ENCODE data around the gene ACTR8.

Gene ACTR8

DNA sequence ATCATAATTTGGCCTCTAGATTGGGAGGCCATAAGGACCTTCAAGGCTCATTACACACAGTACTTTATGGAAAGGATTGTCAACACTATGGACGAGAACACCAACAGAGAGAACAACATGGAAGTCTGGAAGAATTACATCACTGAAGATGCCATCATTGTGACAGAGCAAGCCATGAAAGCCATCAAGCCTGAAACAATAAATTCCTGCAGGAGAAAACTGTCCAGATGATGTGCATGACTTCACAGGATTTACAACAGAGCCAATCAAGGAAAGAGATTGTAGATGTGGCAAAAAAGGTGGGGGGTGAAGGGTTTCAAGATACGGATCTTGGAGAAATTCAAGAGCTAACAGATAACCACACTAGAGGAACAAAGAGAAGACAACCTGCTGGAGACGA, 19.7 kb downstream of the ACTR8 start:
- DNase-seq: no peak

DNA sequence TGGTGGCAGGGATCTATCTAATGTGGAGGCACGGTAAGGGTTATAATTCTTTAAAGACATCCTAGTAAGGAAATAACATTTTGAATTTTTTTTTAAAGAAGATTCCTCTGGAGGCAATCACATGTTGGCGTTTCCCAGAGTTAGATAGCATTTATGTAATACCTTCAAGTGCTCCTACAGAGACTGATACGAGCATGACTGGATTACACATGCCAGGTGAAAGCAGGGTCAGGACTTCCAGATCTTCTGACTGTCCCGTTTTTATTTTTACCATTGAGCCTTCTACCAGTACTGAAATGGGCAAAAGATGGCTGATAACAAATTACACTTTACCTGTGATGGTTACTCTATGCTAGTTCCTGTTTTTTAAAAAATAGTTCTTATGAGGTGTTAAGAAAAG, 21.8 kb downstream of the ACTR8 start:
- no peak for DNase-seq

DNA sequence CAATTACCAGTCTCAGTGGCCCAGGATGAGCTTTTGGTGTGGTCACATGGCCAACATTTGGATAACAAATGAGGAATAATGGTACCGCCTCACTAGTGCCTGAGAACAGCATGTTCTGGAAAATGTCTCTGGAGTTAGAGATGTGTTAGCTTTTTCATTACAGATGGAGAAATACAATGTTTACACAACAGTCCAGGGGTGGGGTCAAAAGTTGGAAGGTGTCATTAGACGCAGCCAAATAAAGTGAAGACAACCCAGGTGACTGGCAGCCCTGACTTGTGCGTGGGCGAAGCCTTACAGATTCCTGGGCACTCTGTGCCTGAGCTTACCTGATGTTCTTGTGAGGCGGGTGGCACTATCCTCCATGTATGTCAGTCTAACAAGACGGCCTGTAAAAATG, 22.8 kb downstream of the ACTR8 start:
- DNase-seq: no peak

DNA sequence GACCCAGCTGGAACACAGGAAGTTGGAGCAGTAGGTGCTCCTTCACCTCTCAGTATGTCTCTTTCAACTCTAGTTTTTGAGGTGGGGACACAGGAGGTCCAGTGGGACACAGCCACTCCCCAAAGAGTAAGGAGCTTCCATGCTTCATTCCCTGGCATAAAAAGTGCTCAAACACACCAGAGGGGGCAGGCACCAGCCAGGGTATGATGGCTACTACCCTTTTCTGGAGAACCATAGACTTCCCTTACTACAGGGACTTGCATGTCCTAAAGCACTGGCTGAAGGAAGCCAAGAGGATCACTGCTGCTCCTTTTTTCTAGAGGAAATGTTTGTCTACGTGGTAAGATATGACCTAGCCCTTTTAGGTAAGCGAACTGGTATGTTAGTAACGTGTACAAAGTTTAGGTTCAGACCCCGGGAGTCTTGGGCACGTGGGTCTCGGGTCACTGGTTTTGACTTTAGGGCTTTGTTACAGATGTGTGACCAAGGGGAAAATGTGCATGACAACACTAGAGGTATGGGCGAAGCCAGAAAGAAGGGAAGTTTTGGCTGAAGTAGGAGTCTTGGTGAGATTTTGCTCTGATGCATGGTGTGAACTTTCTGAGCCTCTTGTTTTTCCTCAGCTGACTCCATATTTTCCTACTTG, 23.7 kb downstream of the ACTR8 start:
- no peak for DNase-seq

DNA sequence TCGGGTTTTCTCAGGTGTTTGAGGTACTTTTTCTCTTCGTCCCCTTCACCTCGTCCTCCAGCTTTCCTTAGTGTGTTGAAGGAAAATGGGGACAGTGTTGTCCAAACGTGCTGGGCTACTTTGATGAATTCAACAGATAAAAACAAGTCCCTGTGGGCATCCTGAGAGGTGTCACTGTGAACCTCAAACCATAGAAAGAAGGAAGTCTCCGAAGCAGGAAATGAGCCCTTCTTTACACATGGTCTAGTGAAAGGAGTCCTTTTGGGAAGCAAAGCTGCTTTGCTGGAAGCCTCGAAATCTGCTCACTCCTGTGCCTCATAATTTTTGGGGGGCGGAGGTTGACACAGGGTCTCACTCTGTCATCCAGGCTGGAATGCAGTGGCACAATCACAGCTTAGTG, 25.0 kb downstream of the ACTR8 start:
- no peak for DNase-seq

DNA sequence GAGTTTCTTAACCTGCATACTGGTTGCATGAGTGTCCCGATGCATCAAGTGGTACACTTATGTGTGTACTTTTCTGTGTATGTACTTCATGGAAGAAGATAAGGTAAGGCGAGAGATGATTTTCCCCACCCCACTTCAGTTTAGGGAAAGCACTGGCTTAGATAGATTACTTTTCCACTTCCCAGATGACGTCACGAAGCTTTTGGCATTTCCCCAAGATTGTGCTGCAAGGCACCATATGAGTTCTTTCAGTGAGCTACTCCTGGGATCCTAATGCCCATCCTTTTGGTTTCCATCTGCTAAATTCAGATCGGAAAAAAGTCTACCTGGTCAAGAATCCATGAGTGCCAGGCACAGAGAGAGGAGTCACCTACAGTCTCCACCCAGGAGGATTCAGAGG, 31.1 kb downstream of the ACTR8 start:
- DNase-seq: no peak

DNA sequence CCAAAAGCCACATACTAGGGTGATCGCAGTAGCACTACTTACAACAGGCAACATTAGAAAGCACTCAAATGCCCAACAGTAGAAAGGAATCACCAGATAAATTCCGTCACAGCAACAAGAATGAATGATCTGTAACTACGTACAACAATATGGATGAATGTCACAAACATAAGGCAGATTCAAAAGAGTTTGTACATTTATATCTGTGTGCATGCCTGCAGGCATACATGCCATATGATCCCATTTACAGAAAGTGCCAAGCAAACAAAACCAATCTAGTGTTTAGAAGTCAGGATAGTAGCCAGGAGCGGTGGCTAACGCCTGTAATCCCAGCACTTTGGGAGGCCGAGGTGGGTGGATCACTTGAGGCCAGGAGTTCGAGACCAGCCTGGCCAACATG, 32.0 kb downstream of the ACTR8 start:
- DNase-seq: no peak

DNA sequence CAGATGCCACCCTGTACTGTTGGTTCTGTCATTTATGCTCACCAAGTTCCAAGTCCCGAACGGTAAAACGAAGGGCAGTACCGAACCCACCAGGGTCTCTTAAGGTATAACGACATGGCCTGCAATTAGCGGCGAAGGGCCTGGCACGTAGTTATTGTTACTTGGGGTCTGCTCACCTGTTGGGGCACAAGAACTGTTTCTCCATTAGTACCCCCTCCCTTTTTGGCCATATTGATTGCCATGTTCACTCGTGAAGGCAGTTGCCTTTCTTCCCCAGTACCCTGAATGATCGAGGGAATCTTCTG, 35.1 kb downstream of the ACTR8 start:
- DNase-seq: no peak

DNA sequence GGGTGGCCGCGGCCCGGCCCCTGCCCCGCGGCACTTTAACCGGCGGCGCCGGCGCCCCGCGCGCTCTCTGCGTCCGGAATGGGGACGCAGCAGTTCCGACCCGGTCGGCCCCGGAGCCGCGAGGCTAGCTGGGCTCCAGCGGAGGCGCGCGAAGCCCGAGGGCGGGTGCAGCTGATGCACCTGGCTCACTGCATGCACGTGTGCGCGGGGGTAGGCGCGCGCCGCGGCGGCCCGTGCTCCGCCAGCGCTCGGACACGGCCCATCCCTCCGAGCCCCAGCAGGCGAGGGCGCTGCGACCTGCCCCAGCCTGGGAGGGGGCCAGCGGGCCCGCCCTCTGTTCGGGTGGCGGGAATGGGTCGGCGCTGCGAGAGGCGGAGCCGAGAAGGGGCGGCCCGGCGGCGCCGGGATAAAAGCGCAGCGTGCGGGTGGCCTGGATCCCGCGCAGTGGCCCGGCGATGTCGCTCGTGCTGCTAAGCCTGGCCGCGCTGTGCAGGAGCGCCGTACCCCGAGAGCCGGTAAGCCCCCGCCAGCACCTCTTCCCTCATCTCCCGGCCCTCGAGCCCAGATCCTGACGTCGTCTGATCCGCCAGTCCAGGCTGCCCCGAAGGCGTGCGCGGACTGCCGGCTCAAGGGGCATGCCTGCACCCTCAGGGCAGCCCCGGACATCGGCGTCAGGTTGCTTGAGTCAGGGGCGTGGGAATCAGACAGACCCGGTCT, 35.7 kb downstream of the ACTR8 start, which contains the start of the genes CHDH and IL17RB:
CHDH (minus strand) TSS at position 286 of the 717 bp plus-strand sequence. CDS start 22,411 bp downstream, outside the sequence.
IL17RB (plus strand) TSS at position 435 of the 717 bp plus-strand sequence; CDS start at position 456, 21 bp downstream.
- no peak for DNase-seq

DNA sequence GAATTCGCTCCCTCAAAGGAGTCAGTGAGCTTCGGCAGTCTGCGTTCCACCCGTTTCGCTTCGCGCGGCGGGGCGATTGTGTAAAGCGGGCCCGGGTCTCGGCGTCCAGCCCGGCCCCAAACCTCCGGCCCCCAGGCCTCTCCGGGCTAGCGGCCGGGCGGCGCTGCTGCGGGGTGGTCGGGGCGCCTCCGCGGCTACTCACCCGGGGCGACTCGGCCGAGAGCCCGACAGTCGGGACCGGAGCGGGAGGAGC, 36.1 kb downstream of the ACTR8 start:
- DNase-seq: no peak

DNA sequence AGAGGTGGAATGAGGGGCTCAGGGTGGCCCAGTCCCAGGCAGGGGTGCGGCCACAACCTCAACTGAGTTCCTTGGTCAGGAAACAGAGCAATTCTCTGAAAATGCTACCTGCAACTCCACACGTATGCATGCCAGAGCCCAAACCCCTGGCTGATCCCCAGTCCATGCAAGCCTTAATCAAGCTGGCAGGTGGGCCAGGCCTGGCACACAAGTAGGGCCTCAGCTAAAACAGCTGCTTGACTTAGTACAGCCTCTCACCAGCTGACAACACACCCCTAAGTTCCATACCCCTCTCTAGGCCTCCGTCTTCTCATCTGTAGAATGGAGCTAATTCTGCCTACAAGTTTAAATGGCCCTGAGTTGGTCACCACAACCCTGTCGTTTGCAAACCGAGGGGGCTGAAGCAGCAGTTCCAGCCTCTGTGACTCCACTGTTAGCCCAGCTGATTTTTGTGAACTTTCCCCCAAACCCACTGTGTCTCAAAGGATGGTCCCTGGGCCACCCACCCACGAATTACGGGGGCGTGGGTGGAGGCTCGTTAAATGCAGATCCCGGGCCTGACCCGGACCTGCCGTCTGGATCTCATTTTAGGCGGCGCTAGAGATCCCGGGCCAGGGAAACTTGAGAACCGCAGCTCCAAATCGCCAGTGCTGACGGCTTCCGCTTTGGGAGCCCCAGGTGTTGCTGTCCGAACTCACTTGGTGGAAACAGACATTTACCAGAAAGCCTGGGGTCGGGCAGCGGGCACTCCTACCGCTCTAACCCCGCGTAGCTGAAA, 36.7 kb downstream of the ACTR8 start:
- DNase-seq: peak; percentile 30

DNA sequence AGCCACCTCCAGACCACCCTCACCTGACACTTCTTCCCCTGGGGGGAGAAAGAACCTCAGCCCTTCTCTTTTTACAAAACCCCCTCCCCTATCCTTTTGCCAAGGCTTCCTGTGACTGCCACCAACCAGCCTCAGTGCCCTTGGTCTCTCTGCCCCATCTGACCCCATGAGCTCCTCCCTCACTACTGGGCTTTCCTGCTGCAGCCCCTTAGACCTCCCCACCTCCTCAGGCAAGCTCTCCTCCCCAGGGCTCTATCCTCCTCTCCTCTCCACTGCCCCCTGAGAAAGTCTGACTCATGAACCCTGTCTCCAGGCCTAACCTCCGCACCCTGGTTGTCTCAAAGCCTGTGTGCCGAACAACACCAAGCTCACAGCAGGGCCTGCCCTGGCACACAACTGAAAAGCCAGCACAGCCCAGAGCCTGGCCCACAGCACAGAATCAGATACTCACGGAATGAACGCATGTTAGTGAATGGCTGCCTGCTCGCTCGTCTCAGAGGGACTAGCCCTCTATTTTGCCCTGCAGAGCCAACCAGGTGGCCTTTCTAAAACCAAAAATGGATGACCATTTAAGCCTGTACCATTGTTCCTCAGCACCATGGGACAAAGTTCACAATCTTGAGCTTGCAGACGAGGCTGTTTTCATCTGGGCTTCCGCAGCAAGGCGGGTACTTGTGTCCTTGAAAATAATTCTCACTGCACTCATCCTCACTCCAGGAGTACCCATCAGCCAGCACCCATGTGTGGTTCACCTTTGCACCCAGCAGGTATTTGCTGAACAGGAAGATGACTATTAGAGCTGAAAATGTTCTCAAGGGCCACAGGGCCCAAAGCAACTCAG, 37.5 kb downstream of the ACTR8 start:
- DNase-seq: no peak

DNA sequence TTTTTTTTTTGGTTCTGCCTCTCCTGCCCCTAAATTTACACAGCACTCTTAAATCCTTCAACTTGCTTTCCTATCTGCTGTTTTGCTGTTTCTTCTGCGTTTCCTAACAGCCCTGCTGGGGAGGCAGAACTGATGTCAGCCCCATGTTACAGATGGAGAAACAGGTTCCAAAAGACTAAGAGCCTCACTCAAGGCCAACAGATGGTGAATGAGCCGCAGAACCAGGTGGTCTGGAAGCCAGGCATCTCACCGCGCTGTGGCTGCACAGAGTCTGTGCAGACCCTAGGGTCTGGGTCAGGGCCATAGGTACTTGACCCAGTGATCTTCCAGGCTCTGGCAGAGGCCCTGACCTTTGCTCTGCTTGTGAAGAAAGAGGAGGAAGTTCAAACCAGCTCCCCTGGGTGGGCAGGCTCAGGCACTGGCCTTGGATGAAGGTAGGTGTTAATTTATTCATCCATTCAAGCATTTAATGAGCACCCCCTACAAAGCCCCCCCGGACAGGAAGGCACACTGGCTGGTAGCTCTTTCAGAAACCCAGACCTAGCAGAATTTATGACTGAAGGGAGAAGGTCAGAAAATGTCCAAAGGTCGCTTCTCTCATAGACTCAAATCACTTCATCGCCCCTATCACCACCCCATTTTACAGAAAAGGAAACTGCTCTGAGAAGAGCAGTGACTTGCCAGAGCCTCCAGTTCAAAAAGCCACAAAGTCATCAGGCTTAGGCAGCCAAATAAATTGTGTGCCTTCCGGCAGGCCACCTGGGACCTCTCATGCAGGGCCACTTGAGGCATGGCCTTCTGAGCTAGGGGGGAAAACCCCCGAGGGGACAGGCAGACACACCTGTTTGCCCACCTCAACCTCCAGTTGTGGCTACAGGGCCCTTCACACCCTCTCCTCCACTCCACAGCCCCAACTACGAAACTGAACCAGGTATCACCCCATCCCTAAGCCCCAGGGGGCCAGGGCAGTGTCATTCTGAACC, 38.5 kb downstream of the ACTR8 start:
- DNase-seq: no peak

DNA sequence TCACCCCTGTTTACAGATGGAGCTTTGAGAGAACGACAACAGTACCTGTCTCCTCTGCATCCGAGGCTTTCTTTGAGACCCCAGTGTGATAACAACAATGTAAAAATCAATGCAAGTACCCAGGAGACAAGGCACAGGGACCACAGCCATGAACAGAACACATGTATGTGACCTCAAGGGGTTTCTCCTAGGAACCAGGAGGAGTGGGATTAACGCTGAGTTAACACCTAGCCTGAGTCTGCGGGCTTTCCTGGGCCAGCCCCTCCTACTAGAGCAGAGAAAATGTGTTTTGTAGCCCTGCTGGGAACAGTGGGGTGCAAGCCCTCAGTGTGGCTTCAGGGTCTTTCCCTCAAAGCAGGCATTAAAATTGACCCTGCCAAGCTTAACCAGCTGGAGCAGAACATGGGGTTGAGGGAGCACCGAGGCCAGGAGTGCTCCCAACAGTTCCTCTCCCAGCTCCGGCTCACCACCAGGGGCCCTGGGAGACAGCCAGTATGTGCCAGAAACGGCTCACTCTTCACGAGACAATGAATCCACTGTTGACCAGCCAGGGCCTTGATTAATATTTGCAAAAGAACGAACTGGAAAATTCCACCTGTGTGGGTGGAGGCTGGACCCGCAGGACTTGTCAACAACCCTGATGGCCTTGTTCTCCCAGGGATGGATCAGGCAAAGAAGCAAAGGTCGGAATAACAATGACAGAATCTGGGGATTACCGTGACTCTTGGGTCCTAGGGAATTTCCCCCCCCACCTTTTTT, 39.3 kb downstream of the ACTR8 start:
- DNase-seq: no peak

DNA sequence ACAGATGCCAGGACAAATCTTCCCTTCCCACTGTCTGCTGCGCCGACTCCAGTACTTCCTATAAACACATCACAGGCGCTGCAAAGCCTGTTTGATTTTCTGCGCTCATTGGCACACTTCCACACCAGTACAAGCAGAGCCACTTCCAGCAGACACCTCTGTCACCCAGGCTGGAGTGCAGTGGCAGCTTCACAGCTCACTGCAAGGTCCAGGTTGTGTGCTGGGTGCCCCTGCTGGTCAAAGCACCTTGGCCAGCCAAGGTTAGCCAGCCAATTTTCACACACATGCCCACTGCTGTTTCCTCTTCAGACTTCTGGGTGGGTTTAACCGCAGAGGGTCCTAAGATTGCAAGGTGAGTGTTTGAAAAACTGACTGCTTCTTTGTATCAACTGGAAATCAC, 40.7 kb downstream of the ACTR8 start:
- no peak for DNase-seq

DNA sequence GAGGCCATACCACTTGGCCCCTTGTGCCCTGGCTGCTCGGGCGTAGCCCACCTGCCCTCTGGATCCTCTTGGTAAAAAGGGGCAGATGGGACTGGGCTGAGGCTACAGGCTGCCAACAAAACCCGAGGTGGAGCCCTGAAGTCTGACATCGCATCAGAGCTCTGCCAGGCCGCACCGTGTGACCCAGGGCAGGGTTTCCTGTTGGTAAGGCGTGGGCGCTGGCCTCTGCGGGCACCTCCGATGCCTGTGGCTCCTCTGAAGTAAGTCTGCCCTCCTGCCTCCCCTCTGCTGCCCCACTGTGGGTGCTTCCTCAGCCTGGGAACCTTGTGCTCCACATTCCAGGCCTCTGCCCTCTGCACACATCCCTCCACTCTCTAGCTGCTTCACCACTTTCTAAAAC, 44.6 kb downstream of the ACTR8 start:
- DNase-seq: no peak

DNA sequence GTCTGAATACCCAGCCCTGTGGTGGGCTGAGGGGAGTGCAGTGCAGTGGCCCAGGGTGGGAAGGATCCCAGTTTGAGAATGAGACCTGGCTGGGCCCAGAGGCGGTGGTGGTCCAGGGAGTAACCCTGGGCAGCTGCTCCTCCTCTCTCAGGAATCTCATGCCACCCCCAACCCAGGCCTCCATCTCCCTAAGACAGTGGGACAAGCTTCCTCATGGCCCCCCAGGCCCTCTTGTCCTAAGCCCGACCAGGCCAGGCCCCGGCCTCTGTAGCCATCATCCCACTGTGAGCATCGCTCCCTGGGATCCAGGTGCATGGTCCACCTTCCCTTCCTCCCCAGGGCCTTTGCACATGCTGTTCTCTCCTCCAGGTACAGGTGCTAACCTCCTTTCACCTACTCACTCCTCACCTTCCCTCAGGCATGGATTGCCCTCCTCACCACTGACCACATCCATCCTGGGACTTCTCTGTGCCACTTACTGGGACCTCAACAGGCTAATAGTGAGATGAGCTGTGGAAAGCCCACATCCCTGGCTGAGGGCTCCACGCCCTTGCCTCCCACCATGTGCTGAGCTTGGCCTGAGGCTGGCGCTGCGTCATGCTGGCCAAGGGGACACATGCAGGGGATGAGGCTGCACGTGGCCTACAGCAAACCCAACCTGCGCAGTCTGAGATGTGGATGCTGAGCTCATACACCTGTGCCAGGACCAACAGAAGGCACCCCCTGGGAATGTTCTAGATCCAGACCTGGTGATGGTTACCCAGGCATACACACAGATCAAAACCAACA, 45.7 kb downstream of the ACTR8 start:
- DNase-seq: no peak

DNA sequence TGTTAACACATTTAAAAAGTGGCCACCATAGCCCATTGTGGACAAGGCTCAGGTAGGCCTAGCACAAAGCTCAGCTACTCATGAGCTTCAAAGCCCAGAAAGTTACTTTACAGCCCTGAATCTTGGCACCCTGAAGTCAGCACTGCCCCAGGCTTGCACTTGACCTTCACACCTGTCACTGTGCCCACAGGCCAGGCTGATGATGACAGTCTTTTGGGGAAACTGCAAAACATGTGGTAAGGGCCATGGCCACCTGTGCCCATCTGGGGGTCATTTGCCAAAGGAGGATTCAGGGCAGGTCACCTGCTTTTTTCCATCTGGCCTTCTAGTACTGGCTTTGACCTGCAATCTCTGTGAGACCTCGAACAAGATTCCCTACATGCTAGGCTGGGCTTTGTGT, 46.7 kb downstream of the ACTR8 start:
- no peak for DNase-seq

DNA sequence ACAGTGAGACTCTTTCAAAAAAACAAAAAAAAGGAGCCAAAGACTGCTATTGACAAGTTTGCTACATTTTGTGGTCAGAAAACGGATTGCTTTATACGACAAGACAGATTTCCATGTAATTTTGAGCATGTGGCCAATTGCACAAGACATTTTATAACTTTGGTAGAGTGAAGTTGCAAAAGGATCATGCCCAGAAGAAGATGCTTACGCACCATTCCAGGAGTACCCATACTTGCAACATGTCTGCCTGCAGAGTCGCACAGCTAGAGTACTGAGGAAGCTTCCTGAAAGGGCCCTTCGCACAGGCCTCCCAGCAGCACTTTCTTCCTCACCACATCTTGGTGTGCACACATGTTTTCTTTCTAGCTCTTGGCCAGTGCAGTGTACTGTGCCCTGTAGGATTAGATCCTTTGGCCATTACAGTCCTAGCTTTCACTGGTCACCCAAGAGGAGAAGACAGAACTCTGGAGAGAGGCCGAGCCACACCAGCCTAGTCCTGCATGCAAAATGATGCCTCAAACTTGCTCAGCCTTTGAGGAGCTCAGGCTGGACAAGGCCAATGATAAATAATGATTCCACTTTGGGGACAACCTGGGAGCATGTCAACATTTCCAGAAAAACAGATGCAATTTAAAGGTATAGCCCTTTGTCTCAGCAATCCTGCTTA, 47.4 kb downstream of the ACTR8 start:
- DNase-seq: no peak

DNA sequence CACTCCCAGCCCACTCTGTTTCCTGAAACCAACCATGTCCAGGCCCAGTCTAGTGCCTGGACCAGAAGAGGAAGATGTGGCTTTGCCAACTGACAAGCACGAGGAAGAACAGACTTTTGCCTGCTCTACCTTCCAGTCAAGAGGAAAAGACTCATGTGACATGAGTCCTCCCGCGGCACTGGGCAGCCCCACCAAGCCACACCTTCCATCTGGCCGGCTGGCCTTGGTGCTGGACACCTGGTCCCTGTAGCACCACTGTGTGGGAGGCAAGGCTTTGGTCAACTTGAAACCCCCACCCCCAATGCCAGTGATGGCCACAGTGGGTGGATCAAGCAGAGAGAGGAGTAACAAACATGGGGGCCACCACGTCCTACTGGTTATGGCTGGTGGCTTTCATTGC, 48.3 kb downstream of the ACTR8 start:
- DNase-seq: no peak

All from amniotic stem cell (primary cell).